Mesothelial cell of epicardium (in vitro differentiated cells): Measurements from ENCODE around the gene PSMG2. TPM values are rescaled to one million over a fixed set of nuclear protein-coding genes. Genes with fewer than 3 reads are reported as not detected.
"Not testable (repeated sequence)": the region's sequence is repeated elsewhere in the genome, so short reads cannot be mapped to it uniquely, and the experiment has no call there.

Experiments used
- DNase-seq, 2 experiments: peaks; one replicate each; pipeline ENCODE4 v3.0.0; 2021; ENCODE audit warnings: low spot score in 2 of 2; ENCODE audit not compliant: unreplicated experiment in 2 of 2
- H3K27ac Mint-ChIP-seq: 2 replicates; pipeline ENCODE4 v1.8.0; 2021; ENCODE audit warnings: mixed read lengths
- H3K27me3 Mint-ChIP-seq: 2 replicates; pipeline ENCODE4 v1.8.0; 2021; ENCODE audit warnings: low read depth, mixed read lengths
- H3K36me3 Mint-ChIP-seq: 2 replicates; pipeline ENCODE4 v1.8.0; 2021; ENCODE audit warnings: mixed read lengths
- H3K4me1 Mint-ChIP-seq: 2 replicates; pipeline ENCODE4 v1.8.0; 2021; ENCODE audit warnings: mixed read lengths
- H3K4me3 Mint-ChIP-seq: 2 replicates; pipeline ENCODE4 v1.8.0; 2021; ENCODE audit warnings: mild to moderate bottlenecking, moderate library complexity, mixed read lengths
- H3K9me3 Mint-ChIP-seq: 2 replicates; pipeline ENCODE4 v1.8.0; 2021; ENCODE audit warnings: mixed read lengths
- CTCF ChIP-seq: fragments of 200-600 bp; sonication (generic); IDR thresholded peaks from one replicate; pipeline ENCODE4 v1.5.0; 2021; ENCODE audit warnings: antibody characterized with exemption; ENCODE audit not compliant: unreplicated experiment
- total RNA-seq: library from RNA; stranded (reverse); gene quantifications from 3 replicates; pipeline ENCODE4 v1.2.1, GENCODE V29; 2021

The PSMG2 gene
- total RNA-seq, 1 donor from 2014 or later = 59.0 TPM

- DNase-seq = no peak
- Mint-ChIP-seq H3K9me3 (no peaks in the 10 kb centered on the region), H3K4me3 (no peak overlapping the region), H3K36me3 (no peaks in the 10 kb centered on the region), H3K4me1 (no peaks in the 10 kb centered on the region), H3K27ac (no peak overlapping the region), H3K27me3 (no peaks in the 10 kb centered on the region)
- TF ChIP-seq CTCF = no peak
These were observed 48.1 kb downstream of the PSMG2 start for GRCh38 chr18:12750715-12751502.

GRCh38 chr18:12751503-12751884 is 48.7 kb downstream of the PSMG2 start:
- TF ChIP-seq CTCF = no peak
- DNase-seq = no peak
- no peaks in the 10 kb centered on the region for H3K36me3 Mint-ChIP-seq
- no peak overlapping the region for H3K4me3 Mint-ChIP-seq
- H3K9me3 Mint-ChIP-seq = peaks cover under 1% of the 10 kb centered on the region
- no peak overlapping the region for H3K27ac Mint-ChIP-seq
- no peaks in the 10 kb centered on the region for H3K4me1 Mint-ChIP-seq
- no peaks in the 10 kb centered on the region for H3K27me3 Mint-ChIP-seq

GRCh38 chr18:12751891-12752290 is 49.0 kb downstream of the PSMG2 start:
- Mint-ChIP-seq H3K27ac (no peak overlapping the region), H3K4me1 (no peaks in the 10 kb centered on the region), H3K9me3 (peaks cover 3% of the 10 kb centered on the region), H3K4me3 (no peak overlapping the region), H3K36me3 (no peaks in the 10 kb centered on the region), H3K27me3 (no peaks in the 10 kb centered on the region)
- TF ChIP-seq CTCF = no peak
- no peak for DNase-seq

- Mint-ChIP-seq H3K4me1 (no peaks in the 10 kb centered on the region), H3K27ac (no peak overlapping the region), H3K27me3 (no peaks in the 10 kb centered on the region), H3K36me3 (no peaks in the 10 kb centered on the region), H3K4me3 (no peak overlapping the region), H3K9me3 (peaks cover 3% of the 10 kb centered on the region)
- no peak for DNase-seq
- no peak for TF ChIP-seq CTCF
These were observed 51.7 kb downstream of the PSMG2 start for GRCh38 chr18:12754511-12754910.

GRCh38 chr18:12755606-12756005 is 52.8 kb downstream of the PSMG2 start:
- not testable (repeated sequence) for H3K4me3 Mint-ChIP-seq, H3K36me3 Mint-ChIP-seq, H3K9me3 Mint-ChIP-seq, H3K4me1 Mint-ChIP-seq, DNase-seq, H3K27me3 Mint-ChIP-seq, H3K27ac Mint-ChIP-seq

GRCh38 chr18:12756619-12757239 is 53.9 kb downstream of the PSMG2 start:
- not testable (repeated sequence) for H3K27ac Mint-ChIP-seq, H3K36me3 Mint-ChIP-seq, DNase-seq, H3K4me1 Mint-ChIP-seq, H3K4me3 Mint-ChIP-seq, H3K9me3 Mint-ChIP-seq, H3K27me3 Mint-ChIP-seq

- H3K27me3 Mint-ChIP-seq, H3K4me3 Mint-ChIP-seq, H3K27ac Mint-ChIP-seq, H3K4me1 Mint-ChIP-seq, H3K9me3 Mint-ChIP-seq, DNase-seq, H3K36me3 Mint-ChIP-seq: not testable (repeated sequence)
These were observed 55.7 kb downstream of the PSMG2 start for GRCh38 chr18:12758566-12758965.
